HG03575 (cell line): ENCODE data around the gene FRMD3.
A peak's percentile ranks its signal among the peaks of the same experiment; 100 is the strongest.

Experiments used
- ATAC-seq: cut with Tn5 transposase; IDR thresholded peaks from one replicate; pipeline ENCODE4 v1.9.1; 2021; ENCODE audit not compliant: unreplicated experiment, insufficient number of reproducible peaks, low FRiP score; ENCODE audit errors: extremely low read depth

FRMD3 gene

DNA sequence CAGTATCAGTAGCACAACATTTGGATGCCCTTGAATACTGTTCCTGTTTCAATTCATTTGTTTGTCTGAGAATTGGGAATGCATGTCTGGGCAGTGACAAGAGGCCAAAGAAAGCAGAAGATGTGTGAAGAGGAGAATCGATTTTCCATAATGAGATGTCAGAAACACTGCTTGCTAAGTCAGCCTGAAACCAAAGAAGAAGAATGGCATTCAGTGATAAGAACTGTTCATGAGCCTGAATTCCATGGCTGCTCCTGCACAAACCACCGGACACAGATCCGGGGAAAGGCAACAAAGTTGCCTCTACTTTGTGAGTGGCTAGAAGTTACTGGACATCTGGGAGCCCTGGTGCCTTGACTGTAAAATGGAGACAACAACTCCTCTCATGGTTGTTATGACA, 268.1 kb downstream of the FRMD3 start:
- ATAC-seq = no peak

GRCh38 chr9:83267741-83268140, 270.5 kb downstream of the FRMD3 start:
- ATAC-seq = no peak

GRCh38 chr9:83266666-83267496, 271.3 kb downstream of the FRMD3 start:
- ATAC-seq = no peak

DNA sequence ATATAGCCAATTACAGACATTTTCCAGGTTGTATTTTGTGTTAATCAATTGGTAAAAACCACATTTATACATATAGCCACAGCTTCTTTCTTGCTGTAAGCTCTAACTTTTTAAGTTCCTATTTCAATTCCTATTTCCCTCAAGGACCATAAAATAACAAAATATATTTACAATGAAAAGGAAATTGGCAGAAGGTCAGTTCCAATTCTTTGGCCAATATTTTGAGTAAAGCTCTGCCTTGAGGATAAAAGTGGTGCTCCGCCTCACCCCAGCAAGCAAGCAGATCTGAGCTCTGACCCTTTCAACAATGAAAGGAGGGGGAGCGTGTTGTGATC, 271.9 kb downstream of the FRMD3 start:
- no peak for ATAC-seq

GRCh38 chr9:83264315-83264714, 273.9 kb downstream of the FRMD3 start:
- ATAC-seq = no peak

DNA sequence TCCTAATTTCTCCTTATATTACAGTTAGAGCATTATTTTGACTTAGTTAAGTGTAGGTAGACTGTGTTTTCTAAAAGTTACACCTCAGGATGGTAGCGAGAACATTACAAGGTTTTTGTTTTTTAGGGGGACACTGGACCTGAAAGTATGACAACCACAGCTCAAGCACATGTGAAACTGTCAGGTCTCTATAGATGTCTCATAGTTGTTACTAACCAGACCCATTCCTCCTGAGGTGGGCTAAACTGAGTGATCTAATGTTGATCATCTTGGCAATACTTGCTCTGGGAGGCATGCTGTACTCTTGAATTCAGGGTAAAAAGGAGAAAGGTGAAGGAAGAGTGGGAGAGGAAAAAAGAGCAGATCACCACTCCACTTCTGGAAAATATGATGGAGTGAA, 278.6 kb downstream of the FRMD3 start:
- no peak for ATAC-seq

DNA sequence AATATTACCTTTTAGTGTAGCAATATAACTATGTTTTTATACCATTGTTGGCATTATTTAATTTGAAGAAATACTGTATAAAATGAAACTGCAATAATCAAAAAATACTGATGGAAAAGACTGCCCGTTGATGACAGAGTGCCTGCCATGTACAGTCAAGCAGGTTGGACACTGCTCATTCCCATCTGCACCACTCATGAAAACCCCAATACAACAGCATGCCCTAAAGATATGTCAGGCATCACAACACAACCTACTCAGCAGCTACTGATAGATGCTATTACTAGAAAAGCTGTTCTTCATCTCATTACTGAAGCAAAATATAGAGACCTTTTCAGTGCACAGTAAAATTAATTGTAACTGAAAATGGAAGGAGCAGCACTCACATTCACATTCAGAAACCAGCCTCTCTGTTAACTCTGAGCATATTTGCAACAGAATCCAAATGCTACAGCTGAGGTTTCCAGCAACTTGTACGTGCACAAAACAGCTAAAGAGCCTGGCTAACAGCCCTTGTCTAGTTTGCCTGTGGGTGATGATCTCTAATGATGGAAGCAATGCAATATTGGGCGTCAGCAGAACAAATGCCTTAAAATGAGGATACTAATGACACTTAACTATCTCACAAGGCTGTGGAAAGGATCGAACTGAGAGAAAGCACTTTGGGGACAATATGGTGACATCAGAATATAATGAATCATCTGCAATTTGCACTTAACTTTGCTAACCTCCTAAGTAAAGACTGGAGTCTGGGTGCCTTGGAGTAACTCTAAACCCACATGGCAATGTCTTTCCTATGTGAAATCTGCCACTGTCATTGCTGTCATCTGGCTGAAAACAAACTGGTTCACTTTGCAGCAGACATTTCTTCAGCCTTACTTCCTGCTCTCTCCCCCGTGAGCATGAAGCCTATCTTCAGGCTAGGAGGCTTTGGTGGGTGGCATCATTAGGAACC, 280.0 kb downstream of the FRMD3 start:
- no peak for ATAC-seq

DNA sequence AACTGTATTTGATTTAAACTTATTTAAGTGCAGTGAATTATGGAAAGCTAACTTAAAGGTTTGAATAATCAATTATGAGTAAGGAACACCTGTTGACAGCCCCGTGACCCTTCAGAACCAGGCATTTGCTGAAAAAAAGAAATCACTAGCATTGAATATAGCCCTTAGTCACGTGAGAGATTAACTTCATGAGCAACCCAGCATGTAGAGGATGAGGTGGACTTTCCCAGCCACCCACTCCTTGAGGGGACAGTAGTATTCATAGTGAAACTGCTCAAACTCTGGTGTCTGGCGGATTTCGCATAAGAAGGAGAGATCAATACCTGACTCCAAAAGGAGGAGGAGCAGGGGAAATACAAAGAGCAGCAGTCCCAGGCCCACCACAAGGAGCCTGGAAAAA, 290.5 kb downstream of the FRMD3 start:
- ATAC-seq = peak; percentile 79

DNA sequence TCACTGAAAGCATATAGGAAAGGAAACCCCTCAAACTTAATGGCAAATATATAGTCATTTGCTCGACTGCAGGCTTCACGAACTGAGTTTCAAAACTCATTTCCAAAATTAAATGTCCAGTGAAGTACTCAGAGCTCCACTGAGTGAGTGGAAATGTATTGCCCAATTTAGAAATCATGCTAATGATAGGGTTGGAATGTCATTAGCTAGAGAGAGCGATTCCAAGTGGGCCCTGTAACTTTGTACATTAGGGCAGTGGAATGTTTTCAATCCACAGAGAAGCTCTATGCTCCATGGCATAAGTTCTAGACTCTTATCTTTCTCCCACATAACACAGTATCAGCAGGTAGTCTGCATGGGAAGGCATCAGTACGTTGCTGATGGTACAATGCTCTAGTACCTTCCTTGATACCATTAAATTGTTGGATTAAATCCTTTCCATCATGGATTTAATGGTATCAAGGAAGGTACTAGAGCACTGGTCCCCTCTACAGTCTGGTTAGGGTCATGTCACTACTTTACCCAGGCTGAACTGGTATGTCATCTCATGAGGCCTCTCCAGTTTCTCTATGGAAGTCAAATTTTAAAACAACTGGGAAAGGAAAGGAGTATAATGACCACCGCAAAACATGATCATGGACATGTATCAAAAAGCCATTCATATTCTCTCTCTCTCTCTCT, 292.1 kb downstream of the FRMD3 start:
- ATAC-seq = no peak

DNA sequence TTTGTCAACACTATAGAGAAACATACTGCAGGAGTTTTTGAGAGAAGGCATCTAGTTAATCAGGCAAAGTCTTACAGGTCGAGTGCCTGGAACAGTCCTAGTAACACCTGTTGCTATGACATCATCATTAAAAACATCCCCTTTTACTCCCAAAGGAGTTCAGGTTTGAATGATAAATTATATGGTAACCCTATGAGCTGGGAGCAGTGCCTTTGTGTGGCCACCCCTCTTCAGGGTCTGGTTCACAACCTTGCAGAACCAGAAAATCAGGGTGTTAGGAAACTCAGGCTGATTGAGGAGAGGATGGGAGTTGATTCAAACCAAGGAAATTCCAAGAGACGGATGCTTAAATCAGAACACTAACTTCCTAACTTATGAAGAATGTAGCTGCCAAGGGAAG, 296.1 kb downstream of the FRMD3 start:
- no peak for ATAC-seq

DNA sequence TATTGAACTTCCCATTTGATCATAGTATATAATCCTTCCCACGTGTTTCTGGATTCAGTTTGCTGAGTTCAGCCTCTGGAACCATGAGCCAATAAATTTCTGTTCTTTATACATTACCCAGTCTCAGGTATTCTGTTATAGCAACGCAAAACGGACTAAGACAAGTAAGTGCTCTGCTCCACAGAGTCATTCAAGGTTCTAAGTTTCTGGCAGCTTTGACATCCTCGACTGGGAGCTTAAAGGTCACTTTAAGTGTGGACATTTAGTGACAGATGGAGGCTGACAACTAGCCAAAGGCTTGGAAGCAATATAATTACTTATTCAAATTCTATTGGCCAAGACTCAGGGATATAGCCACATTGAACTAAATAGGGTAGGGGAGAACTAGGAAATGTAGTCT, 297.5 kb downstream of the FRMD3 start:
- ATAC-seq = no peak

DNA sequence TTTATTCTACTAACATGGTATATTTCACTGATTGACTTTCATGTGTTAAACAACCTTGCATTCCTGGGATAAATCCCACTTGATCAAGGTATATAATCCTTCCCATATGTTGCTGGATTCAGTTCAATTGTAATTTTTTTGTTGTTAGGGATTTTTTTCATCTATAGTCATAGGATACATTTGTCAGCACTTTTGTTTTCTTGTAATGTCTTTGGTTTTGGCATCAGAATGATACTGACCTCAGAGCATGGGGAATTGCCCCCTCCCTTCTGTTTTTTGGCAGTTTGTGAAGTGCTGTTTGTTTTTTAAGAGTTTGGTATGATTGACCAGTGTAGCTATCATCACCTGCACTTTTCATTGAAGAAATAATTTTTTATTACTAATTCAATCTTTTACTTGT, 298.5 kb downstream of the FRMD3 start:
- ATAC-seq = no peak

DNA sequence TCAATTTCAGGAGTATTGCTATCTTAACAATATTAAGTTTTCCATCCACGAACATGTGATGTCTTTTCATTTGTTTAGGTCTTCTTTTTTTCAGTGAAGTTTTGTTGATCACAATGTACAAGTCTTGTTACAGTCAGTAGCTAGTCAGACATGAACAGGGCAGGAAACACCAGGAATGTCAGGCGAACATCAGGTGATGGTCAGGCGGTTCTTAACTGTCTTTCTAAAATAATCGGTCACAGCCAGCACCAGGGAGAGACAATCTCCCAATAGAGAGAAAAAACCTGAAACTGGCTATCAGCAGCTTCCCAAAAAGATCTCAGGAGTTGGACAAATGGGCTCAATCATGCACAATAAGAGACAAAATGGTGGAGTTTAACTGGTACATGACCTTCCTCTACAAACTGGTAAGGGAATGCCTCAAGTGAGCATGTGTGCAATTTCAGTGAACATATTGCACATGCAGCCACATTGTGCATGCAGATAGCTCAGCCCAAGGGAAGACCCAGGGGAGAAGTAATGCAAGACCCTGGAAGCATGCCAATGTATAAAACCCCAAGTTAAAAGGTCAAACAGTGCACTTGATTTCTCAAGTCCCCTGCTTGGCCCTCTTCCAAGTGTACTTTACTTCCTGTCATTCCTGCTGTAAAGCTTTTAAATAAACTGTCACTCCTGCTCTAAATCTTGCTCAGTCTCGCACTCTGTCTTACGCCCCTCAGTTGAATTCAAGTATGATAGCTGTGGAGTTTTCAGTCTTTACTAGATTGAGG, 299.1 kb downstream of the FRMD3 start:
- ATAC-seq = no peak

GRCh38 chr9:83236029-83236696, 302.0 kb downstream of the FRMD3 start:
- no peak for ATAC-seq

DNA sequence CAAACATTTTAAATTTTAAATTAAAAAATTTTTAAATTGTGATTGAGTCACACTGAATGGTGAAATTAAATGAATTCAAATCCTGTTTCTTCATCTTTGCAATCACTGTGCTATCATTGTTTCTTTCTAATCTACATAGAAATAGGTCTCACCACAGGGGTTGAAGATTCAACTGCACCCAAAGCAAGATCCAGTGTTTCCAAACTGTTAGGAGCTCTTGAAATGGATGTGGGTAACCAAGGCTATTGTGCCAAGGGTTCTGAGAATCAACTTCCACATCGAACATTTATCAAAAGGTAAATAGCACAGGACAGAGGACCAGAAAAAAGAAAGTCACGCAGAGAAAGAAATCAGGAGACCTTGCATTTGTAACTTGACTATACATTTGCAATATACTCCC, 302.7 kb downstream of the FRMD3 start:
- no peak for ATAC-seq

GRCh38 chr9:83234541-83234940, 303.7 kb downstream of the FRMD3 start:
- ATAC-seq = no peak

DNA sequence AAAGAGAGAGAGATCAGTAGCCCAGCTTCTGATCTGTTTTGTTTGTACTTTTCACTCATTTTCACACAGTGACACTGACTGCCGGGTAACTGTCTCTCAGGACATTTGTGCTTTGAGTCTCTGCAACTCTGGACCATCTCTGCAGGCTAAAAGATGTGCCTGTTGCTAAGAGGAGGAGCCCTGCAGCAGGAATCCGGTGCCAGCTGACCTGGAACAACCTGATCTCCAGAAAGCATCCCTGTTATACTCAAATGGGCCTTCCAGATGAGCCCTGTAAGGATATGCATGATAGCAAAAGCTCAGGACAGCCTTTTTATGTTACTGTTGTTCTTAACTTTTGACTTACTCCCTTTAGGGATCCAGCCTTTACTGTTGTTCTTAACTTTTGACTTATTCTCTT, 304.6 kb downstream of the FRMD3 start:
- no peak for ATAC-seq

DNA sequence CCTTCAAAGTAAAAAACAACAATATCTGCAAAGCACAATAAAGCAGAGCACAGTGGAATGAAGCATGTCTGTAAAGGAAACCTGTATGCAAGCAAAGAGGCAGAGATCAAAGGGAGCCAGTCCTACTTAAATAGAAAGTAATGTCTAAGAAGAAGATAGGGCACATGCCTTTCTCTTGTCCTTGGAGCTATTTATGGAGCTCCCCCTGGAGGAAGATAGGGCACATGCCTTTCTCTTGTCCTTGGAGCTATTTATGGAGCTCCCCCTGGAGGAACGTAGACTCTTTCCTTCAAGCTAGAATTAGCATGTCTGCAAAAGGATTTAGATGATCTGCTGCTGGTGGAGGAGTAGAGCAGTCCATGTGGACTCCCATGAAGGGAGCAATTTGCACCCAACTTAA, 307.2 kb downstream of the FRMD3 start:
- ATAC-seq = no peak
